GM12874 (cell line): ENCODE data around the gene GTF2E1.

ENCODE experiments used
- TF ChIP-seq, protein P1 (sequence below): IDR thresholded peaks from 2 replicates; pipeline ENCODE4 v1.5.1; 2011; ENCODE audit warnings: low read depth, mild to moderate bottlenecking, control low read depth, low read length, moderate library complexity; ENCODE audit not compliant: insufficient read depth

Gene GTF2E1

DNA sequence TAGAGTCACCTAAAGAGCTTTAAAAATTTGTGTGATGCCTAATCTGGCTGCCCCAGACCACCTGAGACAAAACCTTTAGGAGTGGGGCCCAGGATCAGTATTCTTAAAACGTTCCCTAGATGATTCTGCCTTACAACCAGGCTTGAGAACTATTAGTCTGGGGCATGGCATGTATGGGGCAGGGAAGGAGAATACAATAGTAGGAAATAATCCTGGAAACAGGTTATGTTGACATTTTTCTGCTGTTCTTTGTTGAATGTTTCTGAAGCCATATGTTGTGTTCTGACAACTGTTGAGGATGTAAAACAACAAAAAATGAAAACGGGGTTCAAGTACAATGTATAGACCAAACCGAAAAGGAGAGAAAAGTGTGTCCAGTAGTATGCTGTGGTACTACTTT lies 2.9 kb downstream of the GTF2E1 start:
- TF ChIP-seq, protein P1, sequence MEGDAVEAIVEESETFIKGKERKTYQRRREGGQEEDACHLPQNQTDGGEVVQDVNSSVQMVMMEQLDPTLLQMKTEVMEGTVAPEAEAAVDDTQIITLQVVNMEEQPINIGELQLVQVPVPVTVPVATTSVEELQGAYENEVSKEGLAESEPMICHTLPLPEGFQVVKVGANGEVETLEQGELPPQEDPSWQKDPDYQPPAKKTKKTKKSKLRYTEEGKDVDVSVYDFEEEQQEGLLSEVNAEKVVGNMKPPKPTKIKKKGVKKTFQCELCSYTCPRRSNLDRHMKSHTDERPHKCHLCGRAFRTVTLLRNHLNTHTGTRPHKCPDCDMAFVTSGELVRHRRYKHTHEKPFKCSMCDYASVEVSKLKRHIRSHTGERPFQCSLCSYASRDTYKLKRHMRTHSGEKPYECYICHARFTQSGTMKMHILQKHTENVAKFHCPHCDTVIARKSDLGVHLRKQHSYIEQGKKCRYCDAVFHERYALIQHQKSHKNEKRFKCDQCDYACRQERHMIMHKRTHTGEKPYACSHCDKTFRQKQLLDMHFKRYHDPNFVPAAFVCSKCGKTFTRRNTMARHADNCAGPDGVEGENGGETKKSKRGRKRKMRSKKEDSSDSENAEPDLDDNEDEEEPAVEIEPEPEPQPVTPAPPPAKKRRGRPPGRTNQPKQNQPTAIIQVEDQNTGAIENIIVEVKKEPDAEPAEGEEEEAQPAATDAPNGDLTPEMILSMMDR = no peak

DNA sequence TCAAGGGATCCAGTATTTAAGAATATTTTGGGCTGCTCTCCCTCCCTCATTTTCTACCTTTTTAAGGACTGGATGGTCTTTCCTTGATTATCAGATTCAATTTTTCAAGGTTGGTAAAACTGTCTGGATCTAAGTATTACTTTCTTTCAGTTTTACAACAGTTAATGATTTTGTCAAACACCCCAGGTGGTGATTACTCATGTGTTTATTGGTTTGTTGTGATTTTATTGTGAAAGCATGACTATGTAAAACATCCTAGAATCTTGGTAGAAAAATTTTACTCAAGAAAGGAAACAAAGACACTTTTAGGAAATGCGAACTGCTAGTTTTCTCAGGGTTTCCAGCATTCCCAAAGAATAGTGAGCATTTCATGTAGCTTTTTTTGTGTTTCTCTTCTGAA lies 7.3 kb downstream of the GTF2E1 start:
- TF ChIP-seq, protein P1 = no peak

DNA sequence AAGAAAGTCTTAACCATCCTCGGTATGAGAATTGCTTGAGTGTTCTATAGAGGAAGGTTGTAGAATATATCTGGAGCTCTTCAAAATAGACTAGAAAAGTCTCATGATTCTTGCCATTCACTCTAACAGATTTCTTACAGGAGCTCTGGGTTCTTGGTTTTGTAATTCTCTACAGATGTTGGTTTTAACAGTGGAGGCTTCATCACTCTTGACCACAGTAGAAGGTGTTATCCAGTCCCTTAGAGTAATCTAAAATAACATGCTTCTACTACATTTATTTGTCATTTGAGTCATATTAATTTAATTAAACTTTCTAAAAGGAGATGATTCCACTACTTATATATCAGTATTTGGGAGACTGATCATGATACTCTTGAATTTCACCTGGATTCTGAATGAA lies 9.7 kb downstream of the GTF2E1 start:
- TF ChIP-seq, protein P1 = no peak

GRCh38 chr3:120752865-120753264 lies 10.3 kb downstream of the GTF2E1 start:
- TF ChIP-seq, protein P1 = no peak

DNA sequence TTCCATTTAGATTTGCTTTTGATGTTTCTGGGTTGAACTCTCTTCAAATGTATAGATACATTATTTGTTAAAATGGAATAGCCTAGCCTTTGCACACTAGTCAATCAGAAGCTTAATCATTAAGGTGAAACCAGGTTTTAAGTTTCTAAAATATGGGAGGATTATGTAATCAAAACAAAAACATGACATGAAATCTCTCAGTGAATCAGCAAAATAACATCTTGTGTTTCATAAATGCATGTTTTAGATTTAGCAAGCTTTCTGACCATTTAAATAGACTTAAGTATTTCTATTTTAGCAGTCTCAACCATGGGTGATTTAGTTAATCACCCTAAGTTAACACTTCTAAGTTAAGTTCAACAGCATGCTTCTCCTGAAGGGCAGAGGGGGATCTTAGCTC lies 11.3 kb downstream of the GTF2E1 start:
- TF ChIP-seq, protein P1 = no peak

DNA sequence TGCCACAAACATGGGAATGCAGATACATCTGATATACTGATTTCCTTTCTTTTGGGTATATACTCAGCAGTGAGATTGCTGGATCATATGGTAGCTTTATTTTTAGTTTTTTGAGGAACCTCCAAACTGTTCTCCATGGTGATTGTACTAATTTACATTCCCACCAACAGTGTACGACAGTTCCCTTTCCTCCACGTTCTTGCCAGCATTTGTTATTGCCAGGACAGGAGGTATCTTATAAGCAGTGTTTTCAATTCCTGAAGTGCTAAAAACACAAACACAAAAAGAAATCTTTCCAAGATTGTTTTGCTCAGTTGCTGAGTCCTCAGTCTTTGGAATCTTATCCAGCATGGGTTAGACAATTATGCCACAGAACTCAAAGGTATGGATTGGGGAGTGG lies 13.5 kb downstream of the GTF2E1 start:
- TF ChIP-seq, protein P1 = no peak

DNA sequence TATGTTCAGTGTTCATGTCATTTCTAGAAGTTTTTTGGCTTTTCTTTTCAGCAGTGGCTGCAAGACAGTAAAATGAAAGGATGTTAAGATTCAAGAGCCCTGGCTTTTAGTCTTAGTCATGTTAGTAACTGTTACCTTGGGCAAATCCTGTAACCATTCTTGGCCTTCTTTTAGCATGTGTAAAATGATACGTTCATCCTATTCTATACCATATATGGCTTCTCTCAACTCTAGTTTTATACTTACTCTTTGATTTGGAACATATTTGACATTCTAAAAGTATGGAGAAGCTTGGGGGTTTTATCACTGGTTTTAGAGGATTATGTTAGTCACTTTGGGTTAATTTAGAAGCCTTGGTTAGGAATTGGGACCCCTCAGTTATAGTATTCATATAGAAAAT lies 20.1 kb downstream of the GTF2E1 start:
- TF ChIP-seq, protein P1 = no peak

DNA sequence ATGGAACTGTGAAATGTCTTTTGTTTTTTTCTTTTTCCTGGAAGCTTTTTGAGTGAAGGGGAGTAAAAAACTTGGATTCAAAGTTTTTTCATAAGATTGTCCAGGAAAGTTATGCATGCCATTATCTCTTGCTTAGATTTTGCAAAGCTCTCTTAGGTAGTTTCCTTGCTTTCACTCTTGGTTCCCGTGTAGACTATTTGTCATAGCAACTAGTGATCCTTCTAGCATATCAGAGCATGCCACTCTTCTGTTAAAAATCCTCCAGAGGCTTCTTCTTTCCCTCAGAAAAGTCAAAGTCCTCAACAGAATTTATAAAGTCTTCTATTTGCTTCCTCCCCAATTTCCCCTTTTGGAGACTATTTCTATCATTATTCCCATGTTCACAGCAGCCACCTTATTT lies 21.1 kb downstream of the GTF2E1 start:
- TF ChIP-seq, protein P1 = no peak
